ENCODE results near the gene TNXB. TPM values are rescaled to one million over a fixed set of nuclear protein-coding genes. Genes with fewer than 3 reads are reported as not detected.
A peak's percentile ranks its signal among the peaks of the same experiment; 100 is the strongest.
"Not testable (repeated sequence)": the region's sequence is repeated elsewhere in the genome, so short reads cannot be mapped to it uniquely, and the experiment has no call there.

TNXB gene
- total RNA-seq, 5 donors from 2014 or later (not counting 1 experiment from before 2014, with no cell fraction given): 8.0 to 20.9 (median 15.4) TPM

DNA sequence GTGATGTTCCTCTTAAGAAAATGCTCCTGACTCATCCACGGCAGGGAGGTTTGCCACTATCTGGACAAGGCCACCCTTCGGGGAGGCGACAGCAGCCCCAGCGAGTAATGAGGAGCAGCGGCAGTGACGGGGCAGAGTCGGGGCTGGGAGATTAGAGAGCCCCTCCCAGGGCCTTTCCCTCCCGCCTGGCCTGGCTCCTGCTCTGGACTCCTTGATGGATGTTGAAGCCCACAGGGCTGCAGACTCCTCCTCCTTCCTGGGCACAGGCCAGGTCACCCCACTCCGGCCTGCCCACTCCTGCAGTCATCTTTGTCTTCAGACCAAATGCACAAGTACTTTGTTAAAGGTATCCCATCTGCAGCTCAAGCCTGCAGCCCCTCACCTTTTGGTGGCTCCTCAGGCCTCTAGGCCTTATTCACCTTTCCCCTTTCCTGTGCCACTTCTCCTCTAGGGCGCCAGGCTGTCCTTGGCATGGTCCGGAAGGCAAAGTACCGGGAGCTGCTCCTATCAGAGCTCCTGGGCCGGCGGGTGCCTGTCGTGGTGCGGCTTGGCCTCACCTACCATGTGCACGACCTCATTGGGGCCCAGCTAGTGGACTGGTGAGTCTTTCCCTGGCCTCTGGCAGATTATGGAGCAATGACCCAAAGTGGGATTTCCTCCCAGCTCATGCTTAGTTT lies 96.1 kb downstream of the TNXB start:
- ATAC-seq (replicated peaks in 1 of 4); H3K27ac Mint-ChIP-seq; H3K4me1 ChIP-seq (ENCODE audit: control insufficient read depth in 1 of 2, extremely low read depth in 1 of 2, insufficient read depth in 2 of 2, low read length in 2 of 2); H3K27ac ChIP-seq (ENCODE audit: low read length); POLR2A ChIA-PET; H3K4me3 ChIP-seq (ENCODE audit: control insufficient read depth in 1 of 2, extremely low read depth in 1 of 2, low read length in 1 of 2); H3K9me3 ChIP-seq; CTCF ChIA-PET; H3K36me3 Mint-ChIP-seq; H3K4me1 Mint-ChIP-seq; H3K36me3 ChIP-seq (ENCODE audit: control insufficient read depth in 2 of 2, extremely low read depth in 1 of 2, insufficient read depth in 1 of 2, low read length in 1 of 2); H3K27me3 ChIP-seq (replicated peaks in 1 of 2; ENCODE audit: control insufficient read depth in 2 of 2, extremely low read depth in 1 of 2, insufficient read depth in 2 of 2, low read length in 1 of 2); H3K27me3 Mint-ChIP-seq; H3K9me3 Mint-ChIP-seq; H3K4me3 Mint-ChIP-seq; DNase-seq: not testable (repeated sequence)
- WGBS (ENCODE audit: insufficient coverage): no CpG with 5 or more reads among the region's 17 CpGs

GRCh38 chr6:32010856-32011530 lies 98.1 kb downstream of the TNXB start:
- H3K9me3 ChIP-seq; H3K36me3 ChIP-seq (ENCODE audit: control insufficient read depth in 2 of 2, extremely low read depth in 1 of 2, insufficient read depth in 1 of 2, low read length in 1 of 2); H3K27ac ChIP-seq (ENCODE audit: low read length); H3K9me3 Mint-ChIP-seq; H3K36me3 Mint-ChIP-seq; H3K4me1 Mint-ChIP-seq; H3K27ac Mint-ChIP-seq; POLR2A ChIA-PET; H3K4me3 Mint-ChIP-seq; CTCF ChIA-PET; H3K27me3 Mint-ChIP-seq; H3K4me1 ChIP-seq (ENCODE audit: control insufficient read depth in 1 of 2, extremely low read depth in 1 of 2, insufficient read depth in 2 of 2, low read length in 2 of 2); ATAC-seq (replicated peaks in 1 of 4); H3K4me3 ChIP-seq (ENCODE audit: control insufficient read depth in 1 of 2, extremely low read depth in 1 of 2, low read length in 1 of 2); H3K27me3 ChIP-seq (replicated peaks in 1 of 2; ENCODE audit: control insufficient read depth in 2 of 2, extremely low read depth in 1 of 2, insufficient read depth in 2 of 2, low read length in 1 of 2): not testable (repeated sequence)
- WGBS (ENCODE audit: insufficient coverage): no CpG with 5 or more reads among the region's 27 CpGs
- peak in 1 of 35 experiments; percentile 8 for DNase-seq

DNA sequence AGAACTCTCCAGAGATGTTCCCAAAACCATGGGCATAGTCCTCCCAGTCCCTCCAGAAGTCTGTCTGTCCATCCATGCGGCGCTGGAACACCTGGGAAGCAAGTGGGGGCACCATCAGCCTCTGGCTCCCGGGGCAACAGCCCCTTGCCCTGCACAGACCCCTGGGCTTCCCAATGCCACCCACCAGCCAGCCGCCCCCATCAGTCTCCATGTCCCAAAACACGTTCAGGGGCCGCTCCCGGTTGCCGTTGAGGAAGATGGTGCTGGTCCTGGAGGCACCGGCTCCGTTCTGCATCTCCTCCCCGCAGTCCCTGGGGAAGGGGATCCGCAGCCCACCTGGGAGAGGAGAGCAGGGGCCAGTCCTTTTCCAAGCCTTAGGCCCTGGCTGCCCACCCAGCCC lies 99.6 kb downstream of the TNXB start:
- no CpG with 5 or more reads among the region's 12 CpGs for WGBS (ENCODE audit: insufficient coverage)
- POLR2A ChIA-PET; H3K36me3 ChIP-seq (ENCODE audit: control insufficient read depth in 2 of 2, extremely low read depth in 1 of 2, insufficient read depth in 1 of 2, low read length in 1 of 2); H3K27me3 Mint-ChIP-seq; H3K27ac ChIP-seq (ENCODE audit: low read length); H3K9me3 Mint-ChIP-seq; H3K27me3 ChIP-seq (replicated peaks in 1 of 2; ENCODE audit: control insufficient read depth in 2 of 2, extremely low read depth in 1 of 2, insufficient read depth in 2 of 2, low read length in 1 of 2); CTCF ChIA-PET; H3K27ac Mint-ChIP-seq; DNase-seq; H3K36me3 Mint-ChIP-seq; H3K4me1 Mint-ChIP-seq; H3K4me3 ChIP-seq (ENCODE audit: control insufficient read depth in 1 of 2, extremely low read depth in 1 of 2, low read length in 1 of 2); H3K4me1 ChIP-seq (ENCODE audit: control insufficient read depth in 1 of 2, extremely low read depth in 1 of 2, insufficient read depth in 2 of 2, low read length in 2 of 2); H3K4me3 Mint-ChIP-seq; ATAC-seq (replicated peaks in 1 of 4); H3K9me3 ChIP-seq: not testable (repeated sequence)

- H3K4me3 Mint-ChIP-seq; CTCF ChIA-PET; H3K4me1 Mint-ChIP-seq; H3K27ac Mint-ChIP-seq; H3K4me3 ChIP-seq (ENCODE audit: control insufficient read depth in 1 of 2, extremely low read depth in 1 of 2, low read length in 1 of 2); H3K9me3 ChIP-seq; POLR2A ChIA-PET; H3K27ac ChIP-seq (ENCODE audit: low read length); H3K9me3 Mint-ChIP-seq; H3K27me3 ChIP-seq (replicated peaks in 1 of 2; ENCODE audit: control insufficient read depth in 2 of 2, extremely low read depth in 1 of 2, insufficient read depth in 2 of 2, low read length in 1 of 2); H3K36me3 Mint-ChIP-seq; DNase-seq; H3K27me3 Mint-ChIP-seq; H3K36me3 ChIP-seq (ENCODE audit: control insufficient read depth in 2 of 2, extremely low read depth in 1 of 2, insufficient read depth in 1 of 2, low read length in 1 of 2); ATAC-seq (replicated peaks in 1 of 4): not testable (repeated sequence)
- H3K4me1 ChIP-seq (ENCODE audit: control insufficient read depth in 1 of 2, extremely low read depth in 1 of 2, insufficient read depth in 2 of 2, low read length in 2 of 2): peaks cover 0 to 11% of the 10 kb centered on the region in 2 experiments
- 46% methylated on average over 3 of the region's 12 CpGs for WGBS (ENCODE audit: insufficient coverage)
Observed at GRCh38 chr6:32008616-32009015, 100.5 kb downstream of the TNXB start.

- DNase-seq; H3K36me3 ChIP-seq (ENCODE audit: control insufficient read depth in 2 of 2, extremely low read depth in 1 of 2, insufficient read depth in 1 of 2, low read length in 1 of 2); CTCF ChIA-PET; H3K4me3 Mint-ChIP-seq; H3K4me3 ChIP-seq (ENCODE audit: control insufficient read depth in 1 of 2, extremely low read depth in 1 of 2, low read length in 1 of 2); H3K27me3 ChIP-seq (replicated peaks in 1 of 2; ENCODE audit: control insufficient read depth in 2 of 2, extremely low read depth in 1 of 2, insufficient read depth in 2 of 2, low read length in 1 of 2); POLR2A ChIA-PET; H3K27me3 Mint-ChIP-seq; H3K27ac Mint-ChIP-seq; H3K27ac ChIP-seq (ENCODE audit: low read length); H3K9me3 ChIP-seq; ATAC-seq (replicated peaks in 1 of 4); H3K4me1 Mint-ChIP-seq; H3K36me3 Mint-ChIP-seq; H3K9me3 Mint-ChIP-seq: not testable (repeated sequence)
- peaks cover 0 to 11% of the 10 kb centered on the region in 2 experiments for H3K4me1 ChIP-seq (ENCODE audit: control insufficient read depth in 1 of 2, extremely low read depth in 1 of 2, insufficient read depth in 2 of 2, low read length in 2 of 2)
- WGBS (ENCODE audit: insufficient coverage): no CpG with 5 or more reads among the region's 24 CpGs
Observed at GRCh38 chr6:32008037-32008436, 101.1 kb downstream of the TNXB start.

GRCh38 chr6:32007086-32007485 lies 102.1 kb downstream of the TNXB start:
- H3K27me3 ChIP-seq (replicated peaks in 1 of 2; ENCODE audit: control insufficient read depth in 2 of 2, extremely low read depth in 1 of 2, insufficient read depth in 2 of 2, low read length in 1 of 2); H3K9me3 Mint-ChIP-seq; H3K27ac ChIP-seq (ENCODE audit: low read length); ATAC-seq (replicated peaks in 1 of 4); H3K4me3 Mint-ChIP-seq; CTCF ChIA-PET; H3K27me3 Mint-ChIP-seq; POLR2A ChIA-PET; H3K36me3 ChIP-seq (ENCODE audit: control insufficient read depth in 2 of 2, extremely low read depth in 1 of 2, insufficient read depth in 1 of 2, low read length in 1 of 2); H3K4me1 Mint-ChIP-seq; H3K27ac Mint-ChIP-seq; H3K4me3 ChIP-seq (ENCODE audit: control insufficient read depth in 1 of 2, extremely low read depth in 1 of 2, low read length in 1 of 2); H3K36me3 Mint-ChIP-seq; H3K9me3 ChIP-seq: not testable (repeated sequence)
- DNase-seq: peak in 1 of 35 experiments; percentile 11
- WGBS (ENCODE audit: insufficient coverage): no CpG with 5 or more reads among the region's 12 CpGs
- peaks cover 0 to 11% of the 10 kb centered on the region in 2 experiments for H3K4me1 ChIP-seq (ENCODE audit: control insufficient read depth in 1 of 2, extremely low read depth in 1 of 2, insufficient read depth in 2 of 2, low read length in 2 of 2)

Data from T-cell (primary cell).